GM21737 (cell line): ENCODE results near the gene DLGAP1.
"Not testable (repeated sequence)": the region's sequence is repeated elsewhere in the genome, so short reads cannot be mapped to it uniquely, and the experiment has no call there.

Experiments used
- ATAC-seq: cut with Tn5 transposase; IDR thresholded peaks from one replicate; pipeline ENCODE4 v1.9.1; 2021; ENCODE audit warnings: mild to moderate bottlenecking, moderate library complexity; ENCODE audit not compliant: unreplicated experiment

DLGAP1 gene

DNA sequence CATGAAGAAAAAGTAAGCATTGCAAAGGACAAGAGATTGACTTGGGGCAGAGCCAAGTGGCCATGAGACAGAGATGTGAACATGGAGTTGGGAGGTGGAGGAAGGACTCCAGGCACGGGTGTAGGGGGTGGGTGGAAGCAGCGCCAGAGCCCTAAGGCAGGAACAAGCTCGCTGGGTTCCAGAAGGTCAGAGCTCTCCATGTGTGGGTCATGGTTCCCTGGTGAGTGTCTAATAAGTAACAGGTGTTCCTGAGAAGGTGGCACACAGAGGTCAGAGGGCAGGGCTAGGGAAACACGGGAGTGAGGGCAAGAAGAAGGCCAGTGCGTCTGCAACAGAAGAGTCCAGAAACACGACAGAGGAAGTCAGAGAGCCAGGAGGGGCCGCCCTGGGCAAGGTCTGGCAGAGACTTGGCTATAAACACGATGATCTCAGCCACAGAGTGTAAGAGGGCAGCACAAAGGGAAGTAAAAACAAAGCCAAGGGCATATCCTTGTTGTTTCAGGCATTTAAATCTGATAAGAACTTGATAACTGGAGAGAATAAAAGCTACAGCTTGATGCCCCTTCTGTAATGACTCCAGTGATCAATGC, 744.3 kb downstream of the DLGAP1 start:
- ATAC-seq: no peak

DNA sequence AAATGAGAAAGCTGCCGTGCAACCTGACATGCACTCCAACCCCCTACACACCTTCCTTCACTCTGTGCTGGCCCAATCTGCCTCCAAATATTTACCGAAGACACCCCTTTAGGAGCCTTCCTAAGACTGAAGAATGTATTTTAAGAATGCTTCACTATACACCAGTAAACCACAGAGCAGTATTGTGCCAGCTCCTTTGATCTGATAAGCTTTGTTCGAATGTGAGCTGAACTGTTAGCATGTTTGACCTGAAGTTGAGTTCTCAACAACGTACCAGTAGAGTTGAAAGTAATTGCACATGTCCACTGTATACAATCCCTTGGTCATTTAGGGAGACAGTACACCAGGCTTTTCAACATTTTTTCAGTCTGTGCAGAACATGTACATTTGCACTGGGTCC, 745.9 kb downstream of the DLGAP1 start:
- ATAC-seq: no peak

DNA sequence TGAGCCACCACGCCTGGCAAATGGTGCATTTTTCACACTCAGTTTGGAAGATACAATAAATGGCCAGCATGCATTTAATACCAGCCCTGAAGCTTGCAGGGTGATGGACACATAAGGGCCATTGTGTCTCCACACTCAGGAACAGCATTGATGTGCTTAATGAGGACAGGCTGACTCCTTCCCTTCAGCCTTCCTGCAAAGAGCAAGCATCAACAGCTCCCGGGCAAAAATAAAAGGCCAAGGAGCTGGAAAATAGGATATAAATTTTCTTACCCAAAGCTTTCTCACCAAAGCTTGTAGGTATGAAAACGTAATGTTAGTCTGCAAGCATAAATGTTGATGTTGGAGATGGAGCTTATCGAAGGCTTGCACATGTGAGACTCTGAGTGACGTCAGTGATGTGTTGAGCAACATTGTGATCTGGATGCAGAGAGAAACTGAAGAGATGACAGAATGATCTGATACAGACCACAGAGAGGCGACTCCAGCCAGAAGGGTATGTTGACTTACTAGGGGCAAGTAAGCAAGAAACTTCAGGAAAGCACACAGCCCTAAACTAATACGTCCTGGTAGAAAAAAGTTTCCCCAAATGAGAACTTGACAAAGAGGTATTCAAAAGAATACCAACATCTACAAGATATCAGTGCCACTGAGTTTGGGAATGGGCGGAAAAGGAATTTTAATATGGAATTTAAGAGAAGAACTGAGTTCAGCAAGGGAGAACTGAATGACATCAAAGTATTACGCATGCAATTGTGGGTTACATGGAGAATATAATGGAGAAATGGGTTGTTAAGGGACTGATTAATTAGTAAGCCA, 748.6 kb downstream of the DLGAP1 start:
- ATAC-seq: no peak

DNA sequence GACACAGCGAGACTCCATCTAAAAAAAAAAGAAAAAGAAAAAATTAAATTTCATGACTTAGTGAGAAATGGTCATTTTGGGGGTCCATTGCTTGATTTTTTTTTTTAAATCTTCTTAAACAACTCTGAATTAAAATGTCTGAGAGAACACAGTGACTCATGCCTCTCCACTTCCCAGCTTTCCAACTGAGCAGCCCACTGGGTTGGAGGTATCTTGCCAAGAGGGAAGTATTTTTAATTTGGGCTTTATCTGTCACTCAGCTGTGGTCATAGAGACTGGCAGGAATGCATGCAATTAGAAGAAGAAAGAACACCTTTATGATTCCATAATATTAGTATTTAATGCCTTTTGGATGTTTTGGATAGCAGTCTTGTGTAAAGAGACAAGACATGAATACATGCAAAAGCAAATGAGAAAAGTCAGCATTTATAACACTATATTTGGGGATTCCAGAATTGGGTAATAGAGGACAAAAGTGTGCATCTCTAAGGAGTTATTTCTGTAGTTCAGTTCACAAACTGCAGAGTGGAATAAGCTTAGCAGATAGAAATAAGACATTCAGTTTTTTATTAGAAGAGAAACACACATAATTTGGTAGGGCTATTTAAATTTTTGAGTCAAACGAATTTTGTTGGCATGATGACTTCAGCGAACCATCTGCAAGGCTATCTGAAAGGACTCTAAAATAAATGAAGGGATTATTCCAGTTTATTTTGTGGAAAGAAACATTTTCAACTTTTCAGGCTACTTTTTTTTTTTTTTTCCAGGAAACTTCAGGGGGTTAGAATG, 750.4 kb downstream of the DLGAP1 start:
- ATAC-seq: no peak

DNA sequence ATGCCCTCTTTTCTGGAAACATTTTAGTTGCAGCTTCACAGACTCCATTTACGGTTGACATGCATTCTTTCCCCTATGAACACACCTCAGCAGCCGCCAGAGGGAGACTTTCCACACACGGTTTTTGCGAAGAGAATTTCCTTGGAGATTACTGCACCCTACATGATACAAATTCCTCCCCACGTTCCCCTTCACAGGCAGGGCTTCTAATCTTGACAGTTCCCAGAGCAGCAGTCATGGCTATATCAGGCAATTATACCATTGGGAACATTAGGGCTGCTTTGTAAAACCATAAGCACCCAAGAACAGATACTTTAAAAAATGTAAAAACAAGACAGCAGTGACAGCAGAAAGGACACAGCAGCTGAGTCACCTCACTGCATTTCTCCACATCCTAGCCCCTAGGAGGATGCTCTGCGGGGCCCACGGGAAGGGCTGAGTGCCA, 751.4 kb downstream of the DLGAP1 start:
- ATAC-seq: no peak

- ATAC-seq: not testable (repeated sequence)
These were observed 755.2 kb downstream of the DLGAP1 start for GRCh38 chr18:3699707-3700567.

DNA sequence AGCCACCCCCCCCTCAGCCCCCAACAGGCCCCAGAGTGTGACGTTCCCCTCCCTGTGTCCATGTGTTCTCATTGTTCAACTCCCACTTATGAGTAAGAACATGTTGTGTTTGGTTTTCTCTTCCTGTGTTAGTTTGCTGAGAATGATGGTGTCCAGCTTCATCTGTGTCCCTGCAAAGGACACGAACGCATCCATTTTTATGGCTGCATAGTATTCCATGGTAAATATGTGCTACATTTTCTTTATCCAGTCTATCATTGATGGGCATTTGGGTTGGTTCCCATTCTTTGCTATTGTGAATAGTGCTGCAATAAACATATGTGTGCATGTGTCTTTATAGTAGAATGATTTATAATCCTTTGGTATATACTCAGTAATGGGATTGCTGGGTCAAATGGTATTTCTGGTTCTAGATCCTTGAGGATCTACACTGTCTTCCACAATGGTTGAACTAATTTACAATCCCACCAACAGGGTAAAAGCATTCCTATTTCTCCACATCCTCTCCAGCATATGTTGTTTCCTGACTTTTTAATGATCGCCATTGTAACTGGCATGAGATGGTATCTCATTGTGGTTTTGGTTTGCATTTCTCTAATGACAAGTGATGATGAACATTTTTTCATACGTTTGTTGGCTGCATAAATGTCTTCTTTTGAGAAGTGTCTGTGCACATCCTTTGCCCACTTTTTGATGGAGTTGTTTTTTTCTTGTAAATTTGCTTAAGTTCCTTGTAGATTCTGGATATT, 760.9 kb downstream of the DLGAP1 start:
- not testable (repeated sequence) for ATAC-seq

GRCh38 chr18:3693410-3693809, 761.7 kb downstream of the DLGAP1 start:
- no peak for ATAC-seq

DNA sequence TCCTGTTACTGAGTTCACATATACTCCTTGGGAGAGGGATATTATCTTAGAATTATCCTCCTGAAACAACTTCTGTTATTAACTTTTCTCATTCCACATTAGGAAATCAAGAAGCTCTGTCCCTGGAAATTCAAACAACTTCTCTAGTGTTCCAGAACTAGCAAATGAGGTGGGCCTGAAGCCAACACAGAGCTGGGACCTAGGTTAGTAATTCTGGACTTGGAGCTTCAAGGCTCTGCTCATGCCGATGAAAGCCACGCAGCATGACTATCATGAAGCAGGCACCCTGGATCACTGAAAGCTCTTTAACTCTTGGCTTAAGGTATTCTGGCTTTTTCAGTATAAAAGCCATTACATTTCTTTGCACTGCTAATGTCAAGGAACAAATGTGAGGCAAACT, 762.4 kb downstream of the DLGAP1 start:
- no peak for ATAC-seq

- no peak for ATAC-seq
These were observed 762.9 kb downstream of the DLGAP1 start for GRCh38 chr18:3692113-3692621.

DNA sequence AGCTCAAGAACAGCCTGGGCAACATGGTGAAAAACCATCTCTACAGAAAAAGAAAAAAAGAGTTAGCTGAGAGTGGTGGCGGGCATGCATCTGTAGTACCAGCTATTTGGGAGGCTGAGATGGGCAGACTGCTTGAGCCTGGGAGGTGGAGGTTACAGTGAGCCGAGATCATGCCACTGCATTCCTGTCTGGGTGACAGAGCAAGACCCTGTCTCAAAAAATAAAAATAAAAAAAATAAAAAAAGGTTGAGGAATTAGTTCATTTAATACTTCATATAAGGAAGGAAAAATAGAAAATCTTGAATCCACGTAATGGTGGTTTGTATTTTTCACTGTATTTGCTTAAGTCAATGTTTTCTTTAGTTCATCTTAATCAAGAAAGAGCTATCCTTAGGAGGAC, 763.4 kb downstream of the DLGAP1 start:
- ATAC-seq: no peak

- no peak for ATAC-seq
These were observed 764.4 kb downstream of the DLGAP1 start for GRCh38 chr18:3690764-3691066.

DNA sequence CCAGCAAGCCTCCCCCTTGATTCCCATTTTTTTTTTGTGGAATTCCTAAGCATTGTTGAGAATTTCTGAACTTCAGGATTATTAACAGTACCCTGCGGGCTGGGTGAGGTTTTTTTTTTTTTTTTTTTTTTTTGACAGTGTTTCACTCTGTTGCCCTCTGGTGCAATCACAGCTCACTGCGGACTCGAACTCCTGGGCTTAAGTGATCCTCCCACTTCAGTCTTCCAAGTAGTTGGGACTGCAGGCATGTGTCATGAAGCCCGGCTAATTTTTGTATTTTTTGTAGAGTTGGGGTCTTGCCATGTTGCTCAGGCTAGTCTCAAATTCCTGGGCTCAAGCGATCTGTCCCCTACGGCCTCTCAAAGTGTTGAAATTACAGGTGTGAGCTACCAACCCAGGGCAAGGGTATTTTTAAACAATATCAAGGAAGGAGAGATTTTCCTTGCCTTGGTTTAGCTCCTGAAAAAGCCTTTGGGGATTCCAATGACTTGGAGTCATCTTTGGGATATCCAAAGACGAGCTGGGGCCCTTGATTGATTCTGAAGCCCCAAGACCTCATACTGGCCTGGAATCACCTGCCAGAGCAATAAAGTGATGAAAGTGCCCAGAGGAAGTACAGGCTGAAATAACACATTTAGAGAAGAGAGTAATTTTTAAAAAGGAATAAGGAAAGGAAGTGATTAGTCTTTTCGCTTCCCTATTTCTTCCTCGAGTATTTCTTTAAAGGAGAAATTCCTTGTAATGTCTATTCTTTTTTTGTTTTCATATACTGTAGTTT, 764.9 kb downstream of the DLGAP1 start:
- ATAC-seq: no peak

- ATAC-seq: no peak
These were observed 766.0 kb downstream of the DLGAP1 start for GRCh38 chr18:3689091-3689490.

DNA sequence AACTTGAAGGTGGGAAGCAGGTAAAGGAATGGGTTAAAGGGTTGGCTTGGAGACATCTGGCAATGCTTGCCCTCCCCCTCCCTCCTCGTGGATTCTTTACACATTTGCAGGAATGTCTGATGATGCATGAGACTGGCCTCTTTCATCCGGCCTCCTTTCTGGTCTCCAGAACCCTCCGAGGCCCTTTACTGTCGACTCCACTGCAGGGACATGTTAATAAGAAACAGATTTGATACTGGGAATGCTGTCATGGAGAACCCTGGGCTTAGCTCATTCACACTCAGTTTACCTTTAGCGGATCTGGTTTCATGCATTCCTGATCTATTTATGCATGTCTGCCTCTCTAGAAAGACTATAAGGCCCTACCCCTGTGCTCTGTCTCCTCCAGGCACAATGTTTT, 766.4 kb downstream of the DLGAP1 start:
- ATAC-seq: no peak

GRCh38 chr18:3683483-3683882, 771.6 kb downstream of the DLGAP1 start:
- ATAC-seq: no peak

DNA sequence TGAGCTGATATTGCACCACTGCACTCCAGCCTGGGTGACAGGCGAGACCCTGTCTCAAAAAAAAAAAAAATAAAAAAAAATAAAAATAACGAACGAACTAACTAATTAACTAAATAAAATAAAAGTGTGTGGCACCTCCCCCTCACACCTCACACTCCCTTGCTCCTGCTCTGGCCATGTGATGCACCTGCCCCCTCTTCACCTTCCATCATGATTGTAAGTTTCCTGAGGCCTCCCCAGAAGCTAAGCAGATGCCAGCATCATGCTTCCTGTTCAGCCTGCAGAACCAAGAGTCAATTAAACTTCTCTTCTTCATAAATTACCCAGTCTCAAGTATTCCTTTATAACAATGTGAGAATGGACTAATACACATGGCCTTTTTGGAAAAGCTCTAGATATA, 773.0 kb downstream of the DLGAP1 start:
- ATAC-seq: no peak

DNA sequence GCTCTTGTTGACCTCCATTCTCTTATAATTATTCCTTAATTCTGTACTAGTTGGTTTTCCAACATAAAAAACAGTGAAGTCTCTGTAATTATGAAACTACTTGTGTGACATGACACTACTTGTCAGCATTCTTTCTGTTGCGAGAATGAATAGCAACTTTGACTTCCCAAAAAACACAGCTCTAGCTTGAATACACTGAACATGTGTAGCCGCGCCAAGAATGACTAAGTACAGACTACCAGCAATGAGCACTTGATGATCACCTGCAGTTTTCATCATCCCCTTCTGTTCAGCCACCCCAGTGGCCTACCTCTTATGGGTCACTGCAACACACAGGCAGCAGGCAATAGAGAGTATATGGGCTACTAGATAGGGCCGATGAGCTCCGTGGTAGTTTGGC, 775.9 kb downstream of the DLGAP1 start:
- no peak for ATAC-seq

GRCh38 chr18:3675994-3676393, 779.1 kb downstream of the DLGAP1 start:
- no peak for ATAC-seq
